Measurements from ENCODE around the gene NINJ2.
"Not testable (repeated sequence)": the region's sequence is repeated elsewhere in the genome, so short reads cannot be mapped to it uniquely, and the experiment has no call there.

NINJ2 gene

GRCh38 chr12:586318-587071, 76.8 kb downstream of the NINJ2 start:
- DNase-seq (ENCODE audit: low spot score): no peak

GRCh38 chr12:585062-586061, 77.9 kb downstream of the NINJ2 start:
- DNase-seq (ENCODE audit: low spot score): no peak

- no peak for DNase-seq (ENCODE audit: low spot score)
Measured at GRCh38 chr12:583251-583869, 79.9 kb downstream of the NINJ2 start.

- no peak for DNase-seq (ENCODE audit: low spot score)
Measured at GRCh38 chr12:581746-582145, 81.5 kb downstream of the NINJ2 start.

- DNase-seq (ENCODE audit: low spot score): no peak
Measured at GRCh38 chr12:581321-581720, 81.9 kb downstream of the NINJ2 start.

- DNase-seq (ENCODE audit: low spot score): no peak
Measured at GRCh38 chr12:580813-581212, 82.4 kb downstream of the NINJ2 start.

GRCh38 chr12:579420-580110, 83.7 kb downstream of the NINJ2 start:
- DNase-seq (ENCODE audit: low spot score): no peak

GRCh38 chr12:578748-579419, 84.4 kb downstream of the NINJ2 start:
- DNase-seq (ENCODE audit: low spot score): no peak

GRCh38 chr12:577994-578747, 85.1 kb downstream of the NINJ2 start:
- DNase-seq (ENCODE audit: low spot score): not testable (repeated sequence)

- DNase-seq (ENCODE audit: low spot score): no peak
Measured at GRCh38 chr12:576615-577110, 86.6 kb downstream of the NINJ2 start.

GRCh38 chr12:575948-576614, 87.2 kb downstream of the NINJ2 start:
- peak; percentile 63 for DNase-seq (ENCODE audit: low spot score)

- no peak for DNase-seq (ENCODE audit: low spot score)
Measured at GRCh38 chr12:575129-575502, 88.1 kb downstream of the NINJ2 start.

- DNase-seq (ENCODE audit: low spot score): peak; percentile 94
Measured at GRCh38 chr12:574475-575128, 88.6 kb downstream of the NINJ2 start.

- no peak for DNase-seq (ENCODE audit: low spot score)
Measured at GRCh38 chr12:573232-573631, 90.0 kb downstream of the NINJ2 start.

- DNase-seq (ENCODE audit: low spot score): no peak
Measured at GRCh38 chr12:572532-572899, 90.7 kb downstream of the NINJ2 start.

GRCh38 chr12:571795-572531, 91.3 kb downstream of the NINJ2 start:
- no peak for DNase-seq (ENCODE audit: low spot score)

GRCh38 chr12:570921-571794, 92.1 kb downstream of the NINJ2 start:
- DNase-seq (ENCODE audit: low spot score): no peak

GRCh38 chr12:570435-570920, 92.8 kb downstream of the NINJ2 start:
- DNase-seq (ENCODE audit: low spot score): peak; percentile 88
